Hepatic stellate cell (primary cell): ENCODE measurements around the gene MIS12.

ENCODE experiments used
- DNase-seq: peaks from one replicate; pipeline ENCODE4 v3.0.0; 2011; ENCODE audit warnings: low spot score

Gene MIS12, protein sequence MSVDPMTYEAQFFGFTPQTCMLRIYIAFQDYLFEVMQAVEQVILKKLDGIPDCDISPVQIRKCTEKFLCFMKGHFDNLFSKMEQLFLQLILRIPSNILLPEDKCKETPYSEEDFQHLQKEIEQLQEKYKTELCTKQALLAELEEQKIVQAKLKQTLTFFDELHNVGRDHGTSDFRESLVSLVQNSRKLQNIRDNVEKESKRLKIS

DNA sequence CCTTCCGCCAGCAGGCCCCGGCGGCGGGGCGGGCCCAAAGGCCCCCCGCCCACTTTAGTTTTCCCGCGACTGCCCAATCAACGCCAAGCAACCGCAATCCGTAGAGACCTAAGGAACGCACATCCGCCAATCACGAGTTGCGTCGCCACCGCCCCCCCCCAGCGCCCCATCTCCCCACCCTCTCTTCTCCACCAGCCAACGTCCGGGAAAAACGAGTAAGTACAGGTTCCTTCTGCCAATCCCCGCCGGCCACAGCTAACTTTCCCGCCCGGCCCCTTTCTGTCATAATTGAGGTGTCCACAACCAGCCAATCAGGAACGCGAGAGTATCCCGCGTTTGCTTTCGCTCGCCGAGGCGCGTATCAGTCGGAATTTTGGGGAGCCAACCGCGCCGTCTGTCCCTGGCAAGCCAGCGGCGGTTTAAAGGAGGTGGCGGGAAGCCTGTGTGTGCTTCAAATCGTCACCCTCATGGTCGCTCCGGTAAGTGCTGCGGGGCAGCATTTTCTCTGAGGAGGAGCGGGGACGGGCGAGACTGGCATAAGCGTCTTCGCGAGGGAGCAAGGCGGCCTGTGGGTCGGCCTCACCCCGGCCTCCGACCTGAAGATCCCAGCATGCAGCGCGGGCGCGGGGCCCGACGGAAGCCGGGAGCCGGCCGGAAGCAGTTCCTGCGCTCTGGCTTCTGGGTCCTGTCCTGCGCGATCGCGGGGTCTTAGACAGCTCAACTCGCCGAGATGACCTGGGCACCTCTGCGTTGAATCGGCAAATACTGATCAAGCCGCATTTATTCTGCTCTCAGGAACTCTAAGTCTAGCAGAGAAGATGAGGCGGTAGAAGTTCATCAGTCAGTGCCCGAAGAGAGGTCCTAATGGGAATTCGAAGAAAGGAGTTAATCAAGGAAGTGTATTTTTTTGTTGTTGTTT, at the start of gene MIS12:
TSS of gene MIS12 (plus strand) at position 361 of the 919 bp plus-strand sequence. CDS start 2,297 bp downstream, outside the sequence.
- peak; percentile 99 for DNase-seq

DNA sequence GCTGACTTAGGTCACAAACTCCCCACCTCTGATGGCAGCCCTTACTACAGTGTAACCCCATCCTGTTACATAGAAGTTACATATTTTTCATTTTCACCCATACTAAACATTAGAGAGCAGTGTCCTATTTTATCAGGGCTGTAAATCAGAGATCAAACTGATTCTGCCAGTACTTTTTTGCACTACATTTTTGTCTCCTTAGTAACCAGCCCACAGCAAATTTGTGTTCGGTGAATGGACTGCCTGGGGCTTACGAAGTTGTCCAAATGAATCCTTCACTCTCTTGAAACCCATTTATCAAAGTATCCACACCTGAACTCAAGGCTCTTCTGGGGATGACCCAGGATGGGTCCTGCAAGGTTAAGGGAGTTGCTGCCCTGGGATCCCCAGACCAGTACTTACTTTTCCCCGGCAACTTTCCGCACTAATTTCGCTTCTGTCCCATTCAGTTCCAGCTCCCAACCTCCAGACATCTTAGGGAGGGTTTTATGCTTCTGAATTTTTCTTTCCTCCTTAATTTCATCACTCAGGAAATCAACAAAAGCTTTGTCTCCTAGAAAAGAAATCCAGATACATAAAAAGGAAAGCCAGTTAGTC, 48.5 kb upstream of the MIS12 start:
- DNase-seq: no peak

DNA sequence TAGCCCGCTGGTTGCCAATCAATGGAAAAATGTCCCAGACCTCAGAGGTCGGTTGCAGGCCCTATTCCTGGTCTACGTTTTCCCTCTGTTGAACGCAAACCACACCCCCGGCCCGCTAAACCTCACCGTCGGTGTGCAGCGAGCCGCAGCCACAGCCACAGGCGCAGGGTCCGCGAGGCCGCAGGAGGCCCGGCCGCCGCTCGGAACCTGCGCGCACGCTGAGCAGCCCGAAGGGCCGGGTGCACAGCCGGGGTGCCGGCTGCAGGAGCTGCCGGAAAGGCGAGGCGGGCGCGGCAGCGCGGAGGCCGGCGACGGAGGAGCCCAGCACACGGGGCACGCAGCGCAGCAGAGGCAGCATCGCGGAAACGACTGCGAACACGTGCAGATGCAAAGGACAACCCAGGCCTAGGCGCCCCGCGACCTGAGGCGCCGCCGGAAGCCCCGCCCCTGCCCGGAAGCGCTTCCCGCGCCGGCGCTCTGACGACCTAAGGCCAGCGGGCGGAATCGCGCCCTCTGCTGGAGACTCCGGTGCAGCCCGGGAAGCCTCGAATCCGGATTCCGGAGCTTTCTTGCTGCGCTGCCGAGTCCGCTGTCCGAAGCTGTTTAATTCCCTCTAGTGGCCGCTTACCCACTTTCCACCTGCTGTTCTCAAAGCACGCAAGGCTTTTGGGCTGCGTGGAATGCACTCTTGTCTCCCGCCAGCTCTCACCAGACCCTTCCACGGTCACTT, 47.5 kb upstream of the MIS12 start, which contains the start of gene C1QBP:
TSS of gene C1QBP (minus strand) at position 440 of the 730 bp plus-strand sequence. CDS start at position 358, 82 bp downstream.
- peak; percentile 92 for DNase-seq

DNA sequence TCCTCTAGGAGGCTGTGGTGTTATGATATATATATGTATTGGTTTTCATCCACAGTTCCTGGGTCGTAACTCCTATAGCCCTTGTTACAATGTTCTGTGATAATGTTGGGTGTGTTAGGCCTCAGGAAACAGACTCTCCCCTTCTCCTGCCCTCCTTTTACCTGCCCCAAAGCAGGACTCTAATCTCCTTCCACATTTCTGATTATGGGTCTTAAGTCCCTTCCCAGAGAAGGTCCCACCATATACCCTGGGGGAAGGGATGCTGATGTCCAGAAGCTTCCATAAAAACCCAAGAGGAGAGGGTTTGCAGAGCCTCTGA, 47.0 kb upstream of the MIS12 start:
- no peak for DNase-seq

DNA sequence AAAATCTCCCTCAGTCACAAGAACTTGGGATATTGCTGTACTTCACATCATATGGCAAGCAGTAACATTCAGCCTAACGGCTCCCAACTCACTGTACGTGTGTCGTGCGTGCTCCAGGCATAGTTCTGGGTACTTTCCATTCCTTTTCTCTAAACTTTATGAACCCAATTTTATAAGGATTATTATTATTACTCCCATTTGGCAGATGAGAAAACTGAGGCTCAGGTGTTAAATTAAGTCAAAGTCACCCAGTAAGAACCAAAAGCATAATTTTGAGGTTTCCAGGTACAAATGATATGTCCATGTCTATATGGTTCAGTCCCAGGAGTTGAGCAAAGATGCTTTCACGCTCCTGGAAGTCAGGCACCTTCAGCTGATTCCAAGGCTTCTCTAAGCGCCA, 42.6 kb upstream of the MIS12 start:
- DNase-seq: no peak

DNA sequence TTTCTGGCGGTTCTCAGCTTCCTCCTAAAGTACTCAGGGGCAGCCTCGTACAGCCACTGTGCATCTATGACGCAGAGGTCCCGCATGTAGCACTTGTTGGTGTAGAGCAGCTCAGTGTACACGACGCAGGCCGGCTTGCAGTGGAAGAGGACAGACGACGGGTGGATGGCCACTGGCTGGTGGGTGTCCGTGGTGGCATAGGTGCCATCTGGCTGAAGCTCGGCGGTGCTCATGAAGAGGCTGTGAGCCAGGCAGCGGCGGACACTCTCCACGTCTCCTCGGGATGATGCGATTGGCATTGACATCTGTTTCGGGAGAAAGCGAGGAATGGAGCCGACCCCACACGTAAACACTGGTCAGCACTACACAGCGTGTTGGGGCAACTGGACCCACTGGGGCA, 42.2 kb upstream of the MIS12 start:
- no peak for DNase-seq

DNA sequence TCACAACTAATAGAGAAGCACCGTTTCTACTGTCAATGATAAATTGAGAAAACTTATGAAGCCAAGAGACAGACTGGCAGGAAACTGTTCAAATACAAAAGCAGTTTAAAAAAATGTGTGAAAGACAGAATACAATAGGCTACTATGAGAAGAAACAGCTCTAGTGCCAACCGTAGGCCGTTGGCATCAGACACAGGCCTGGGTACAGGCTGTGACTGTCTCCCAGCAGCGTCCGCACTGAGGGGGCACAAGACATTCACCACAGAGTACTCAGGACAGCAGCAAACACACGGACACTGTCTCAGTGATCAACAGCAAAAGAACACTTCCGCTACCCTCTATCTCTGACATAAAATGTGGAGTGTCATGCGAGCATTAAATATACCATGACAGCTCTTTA, 39.6 kb upstream of the MIS12 start:
- no peak for DNase-seq

DNA sequence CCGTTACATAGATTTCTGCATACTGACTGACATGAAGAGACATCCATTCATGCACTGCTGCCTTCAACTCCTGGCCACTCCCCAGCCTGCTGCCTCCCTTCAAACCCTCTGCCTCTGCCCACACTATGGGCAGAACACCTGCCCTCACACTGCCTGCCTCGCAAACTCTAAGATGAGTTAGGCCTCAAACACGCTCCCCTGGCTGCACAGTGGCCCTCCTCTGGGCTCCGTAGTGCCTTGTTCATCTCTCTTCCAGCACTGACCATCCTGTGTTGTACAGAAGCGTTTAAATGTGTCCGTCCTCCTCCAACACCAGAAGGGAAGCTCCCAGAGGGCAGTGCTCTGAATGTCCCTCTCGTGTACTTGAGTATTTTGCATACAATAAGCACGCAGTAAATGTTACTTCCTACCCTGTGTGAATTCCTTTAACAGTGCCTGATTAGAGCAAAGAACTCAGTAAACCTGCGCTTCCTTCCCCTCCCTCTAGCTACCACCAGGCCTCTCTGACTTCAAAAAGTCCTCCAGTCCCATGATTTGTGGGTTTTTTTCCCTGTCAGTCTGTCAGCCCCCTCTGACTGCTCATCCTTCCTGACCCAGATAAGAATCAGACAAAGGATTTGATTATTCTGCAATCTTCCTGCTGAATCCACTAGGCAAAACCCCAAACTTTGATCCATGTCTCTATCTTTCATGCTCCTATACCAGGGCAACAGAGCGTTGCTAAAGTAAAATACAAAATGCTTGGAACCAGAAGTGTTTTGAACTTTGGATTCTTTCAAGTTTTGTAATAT, 21.5 kb upstream of the MIS12 start:
- no peak for DNase-seq

DNA sequence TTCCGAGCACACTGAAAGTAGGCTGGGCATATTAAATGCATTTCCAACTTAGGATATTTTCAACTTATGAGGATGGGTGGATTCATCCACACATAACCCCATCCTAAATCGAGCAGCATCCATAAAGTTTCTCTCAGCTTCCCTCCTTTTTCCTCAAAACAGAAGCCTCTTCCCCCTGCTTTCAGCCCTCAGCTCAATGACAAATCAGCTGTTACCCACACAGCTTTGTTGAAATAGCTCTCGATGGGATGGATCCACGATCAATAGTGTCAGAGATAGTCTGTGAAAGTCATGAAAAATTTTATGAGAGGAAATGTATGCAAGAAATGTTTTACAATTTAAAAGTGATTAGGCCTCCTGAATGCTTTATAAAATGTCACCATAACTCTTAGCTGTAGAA, 20.1 kb upstream of the MIS12 start:
- DNase-seq: no peak

DNA sequence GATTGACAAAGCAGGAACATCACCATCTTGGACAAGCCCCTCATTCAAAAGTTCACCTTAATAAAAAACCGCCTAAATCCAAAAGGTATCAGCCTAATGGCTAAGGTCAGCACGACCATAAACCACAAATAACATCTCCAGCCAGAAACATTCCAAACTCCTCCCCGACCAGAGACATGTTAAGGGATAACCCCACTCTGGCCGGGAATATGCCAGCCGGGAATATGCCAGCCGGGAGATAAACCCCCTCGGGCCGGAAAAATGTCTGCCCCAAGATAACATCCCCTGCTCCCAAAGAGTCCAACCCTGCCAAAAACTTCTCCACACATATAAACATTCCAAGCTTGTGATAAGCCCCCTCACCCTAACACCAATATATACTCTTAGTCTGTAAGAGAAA, 18.9 kb upstream of the MIS12 start:
- no peak for DNase-seq

DNA sequence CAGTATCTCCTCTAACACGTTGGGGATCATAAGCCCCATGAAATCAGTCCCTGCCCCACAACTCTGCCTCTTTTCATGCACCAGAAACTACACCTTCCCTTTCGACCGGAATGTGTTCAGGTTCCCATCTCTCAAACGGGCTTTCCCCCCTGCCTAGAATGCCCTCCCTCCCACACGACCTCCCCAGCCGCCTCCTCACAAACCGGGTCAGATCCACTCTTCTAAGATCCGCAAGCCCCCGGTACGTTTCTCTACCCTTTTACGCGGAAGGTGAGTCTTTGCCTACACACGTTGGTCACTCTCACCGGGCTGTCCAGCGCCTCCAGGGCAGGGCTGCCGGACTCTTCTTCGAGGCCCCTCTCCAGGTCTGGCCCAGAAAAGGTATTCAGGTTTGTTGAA, 18.3 kb upstream of the MIS12 start:
- DNase-seq: no peak

DNA sequence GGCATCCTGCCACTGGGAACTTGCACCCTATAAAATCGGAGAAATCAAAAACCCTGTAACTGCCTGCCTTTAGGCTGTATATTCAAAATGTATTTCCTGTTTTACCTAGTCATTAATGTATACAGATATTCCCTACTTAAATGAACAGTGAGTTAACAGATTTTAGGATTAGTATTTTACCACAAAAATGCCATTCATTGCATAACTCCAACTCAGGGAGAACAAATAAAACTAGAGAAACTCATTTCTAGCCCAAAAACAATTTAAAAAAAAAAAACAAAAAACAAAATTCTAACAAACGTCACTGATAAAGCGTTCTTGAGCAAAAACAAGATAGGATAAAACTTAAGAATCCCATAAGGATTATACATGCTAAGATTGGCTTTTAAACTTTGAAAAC, 13.9 kb upstream of the MIS12 start:
- DNase-seq: no peak

DNA sequence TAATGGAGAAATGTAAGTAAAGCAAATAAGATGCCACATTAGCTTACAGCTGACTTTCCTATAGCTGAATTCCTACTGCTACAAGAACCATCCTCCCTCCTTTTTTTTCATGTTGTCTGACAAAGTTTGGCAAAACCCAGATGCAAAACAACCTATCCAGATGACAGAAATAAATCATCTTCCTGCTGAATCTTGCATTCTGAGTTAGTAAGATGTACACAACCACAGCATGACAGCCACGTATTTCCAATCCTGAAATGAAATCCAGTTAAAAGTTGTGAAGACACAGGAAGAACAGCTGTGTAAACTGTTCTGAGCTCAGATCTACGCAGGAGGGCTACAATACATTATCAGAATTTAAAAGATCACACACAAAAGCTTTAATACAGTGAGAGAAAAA, 12.5 kb upstream of the MIS12 start:
- no peak for DNase-seq

DNA sequence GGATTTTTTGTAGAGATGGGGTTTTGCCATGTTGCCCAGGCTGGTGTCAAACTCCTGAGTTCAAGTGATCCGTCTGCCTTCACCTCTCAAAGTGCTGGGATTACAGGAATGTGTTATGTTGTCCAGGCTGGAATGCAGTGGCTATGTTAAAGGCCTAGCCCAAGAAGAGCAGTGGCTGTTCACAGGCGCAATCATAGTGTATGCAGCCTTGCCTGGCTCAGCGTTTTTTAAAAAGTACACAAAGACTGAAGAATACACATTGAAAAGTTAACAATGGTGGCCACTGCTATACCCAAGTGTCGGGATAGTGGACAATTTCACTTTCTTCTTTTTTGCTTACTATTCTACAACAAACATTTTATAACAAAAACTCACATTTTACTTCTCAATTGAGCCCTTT, 7.4 kb upstream of the MIS12 start:
- no peak for DNase-seq

DNA sequence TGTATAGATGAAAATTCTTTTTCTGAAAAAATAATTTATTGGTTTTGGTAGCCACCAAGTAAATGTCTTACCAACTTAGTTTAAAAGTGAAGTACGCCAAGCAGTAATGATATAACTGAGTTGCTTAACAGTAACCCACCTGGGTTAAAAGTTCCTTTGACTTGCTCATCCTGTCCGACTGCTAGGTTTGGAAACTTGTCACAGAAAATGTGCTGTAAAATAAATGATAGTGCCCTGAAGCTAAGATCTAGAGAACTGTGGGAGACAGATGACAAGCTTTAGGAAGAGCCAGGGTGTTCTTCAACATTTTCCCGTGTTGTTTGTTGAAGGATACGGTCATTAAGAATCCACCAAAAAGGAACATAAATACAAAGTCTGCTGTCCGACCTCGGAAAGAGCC, 5.4 kb upstream of the MIS12 start:
- DNase-seq: no peak

DNA sequence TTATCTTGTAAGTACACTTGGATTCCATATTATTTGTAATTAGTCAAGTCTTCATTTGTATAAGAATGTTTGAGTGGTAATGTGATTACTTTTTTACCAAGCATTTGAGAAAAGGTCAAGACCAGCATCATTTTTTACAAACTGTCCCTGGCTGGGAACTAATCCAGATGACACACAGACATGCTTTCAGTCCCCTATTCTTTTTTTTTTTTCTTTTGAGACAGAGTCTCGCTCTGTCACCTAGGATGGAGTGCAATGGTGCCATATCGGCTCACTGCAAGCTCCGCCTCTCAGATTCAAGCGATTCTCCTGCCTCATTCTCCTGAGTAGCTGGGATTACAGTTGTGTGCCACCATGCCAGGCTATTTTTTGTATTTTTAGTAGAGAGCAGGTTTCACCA, 4.9 kb upstream of the MIS12 start:
- DNase-seq: no peak

DNA sequence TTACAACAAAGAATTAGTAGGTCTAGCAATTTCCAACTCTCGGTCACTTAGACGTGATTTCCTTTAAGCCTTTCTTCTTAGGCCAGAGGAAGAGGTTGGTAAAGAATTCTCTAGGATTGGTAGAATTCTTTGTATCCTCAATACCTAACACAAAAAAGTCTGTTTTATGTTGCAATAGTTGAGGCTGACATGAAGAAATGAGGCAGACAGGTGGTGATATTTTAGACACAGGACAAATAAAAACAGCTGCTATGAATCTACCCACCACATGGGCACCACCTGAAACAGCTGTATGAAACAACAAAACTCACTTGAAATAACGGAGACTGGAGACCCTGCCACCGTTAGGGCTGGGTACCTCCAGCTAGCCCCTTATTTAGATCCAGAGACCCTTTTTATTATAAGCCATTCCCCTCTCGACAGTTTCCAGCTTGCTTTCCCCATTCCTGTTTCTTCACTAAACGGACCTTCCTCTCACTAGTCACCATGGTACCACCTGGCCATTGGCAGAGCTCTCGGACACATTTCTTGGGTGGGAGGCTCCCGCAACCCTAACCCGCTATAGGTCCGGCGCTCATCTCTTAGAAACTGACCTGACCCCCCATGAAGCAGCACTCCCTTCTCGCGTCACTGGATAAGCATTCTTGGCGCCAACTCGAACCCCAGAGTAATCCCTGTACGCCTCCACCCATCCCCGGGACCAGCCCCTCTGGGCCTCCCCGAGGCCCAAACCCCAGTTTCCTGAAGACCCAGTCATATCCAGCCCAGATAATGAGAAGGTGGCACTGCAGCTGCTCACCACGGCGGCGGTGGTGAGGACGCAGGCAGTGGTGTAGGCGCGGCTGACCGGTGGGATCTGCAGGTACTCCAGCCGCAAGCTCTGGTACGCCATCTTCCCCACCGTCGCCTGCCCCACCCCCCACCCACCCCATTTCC, 828 bp upstream of the MIS12 start, which contains the start of gene DERL2:
TSS of gene DERL2 (minus strand) at position 909 of the 936 bp plus-strand sequence. CDS start at position 892, 17 bp downstream.
- peak; percentile 49 for DNase-seq

DNA sequence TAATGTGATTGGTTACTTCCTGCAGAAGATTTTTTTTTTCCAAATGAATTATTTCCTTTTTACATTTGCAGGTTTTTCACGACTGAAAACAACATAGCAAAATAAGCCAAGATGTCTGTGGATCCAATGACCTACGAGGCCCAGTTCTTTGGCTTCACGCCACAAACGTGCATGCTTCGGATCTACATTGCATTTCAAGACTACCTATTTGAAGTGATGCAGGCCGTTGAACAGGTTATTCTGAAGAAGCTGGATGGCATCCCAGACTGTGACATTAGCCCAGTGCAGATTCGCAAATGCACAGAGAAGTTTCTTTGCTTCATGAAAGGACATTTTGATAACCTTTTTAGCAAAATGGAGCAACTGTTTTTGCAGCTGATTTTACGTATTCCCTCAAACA, 2.4 kb downstream of the MIS12 start:
- no peak for DNase-seq

DNA sequence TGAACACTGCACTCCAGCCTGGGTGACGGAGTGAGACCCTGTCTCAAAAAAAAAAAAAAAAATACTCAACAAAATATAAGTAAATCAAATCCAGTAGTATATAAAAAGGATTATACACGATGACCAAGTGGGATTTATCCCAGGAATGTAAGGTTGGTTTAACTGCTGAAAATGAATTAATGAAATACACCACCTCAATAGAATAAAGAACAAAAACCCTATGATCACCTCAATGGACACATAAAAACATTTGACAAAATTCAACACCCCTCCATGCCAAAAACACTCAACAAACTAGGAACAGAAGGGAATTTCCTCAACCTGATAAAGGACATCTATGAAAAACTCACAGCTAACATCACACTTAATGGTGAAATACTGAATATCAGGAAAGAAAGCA, 6.6 kb downstream of the MIS12 start:
- DNase-seq: no peak

DNA sequence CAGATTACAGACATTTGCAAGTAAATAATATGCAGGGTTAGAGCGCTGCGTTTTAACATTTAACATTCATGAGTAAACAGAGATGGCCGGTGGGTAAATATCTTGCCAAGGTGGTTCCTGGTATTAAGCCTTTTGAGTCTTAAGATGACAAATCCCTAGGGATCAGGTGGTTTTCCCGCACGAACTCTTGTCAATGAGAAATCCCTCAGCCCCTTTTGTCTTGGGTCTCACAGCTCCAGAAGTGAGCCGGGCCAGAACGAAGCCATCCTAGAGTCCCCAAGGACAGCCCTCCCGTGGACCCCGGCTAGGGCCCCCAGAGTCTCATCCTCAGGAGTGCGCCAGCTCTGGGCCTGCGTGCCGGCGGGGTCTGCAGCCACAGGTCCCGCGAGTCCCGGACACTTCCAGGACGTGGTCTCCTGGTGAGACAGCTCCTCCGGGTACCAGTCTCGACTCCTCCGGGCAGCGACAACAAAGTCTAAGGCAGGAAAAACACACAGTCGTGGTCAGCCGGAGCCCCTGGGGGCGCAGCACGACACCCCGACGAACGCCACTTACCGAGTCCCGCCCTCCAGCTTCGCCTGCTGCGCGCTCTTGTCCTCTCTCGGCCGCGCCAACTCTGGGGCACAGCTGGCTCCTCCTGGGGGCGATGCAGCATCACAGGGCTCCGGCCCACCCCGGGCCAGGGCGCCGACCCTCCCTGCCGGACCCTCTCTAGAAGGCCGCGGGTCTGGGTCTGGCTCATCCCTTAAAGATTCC, 13.3 kb downstream of the MIS12 start:
- DNase-seq: no peak
